Measurements from ENCODE around the gene UBE2E2. TPM values are rescaled to one million over a fixed set of nuclear protein-coding genes. Genes with fewer than 3 reads are reported as not detected.

The UBE2E2 gene
- total RNA-seq, 1 donor from 2014 or later: 24.2 TPM

DNA sequence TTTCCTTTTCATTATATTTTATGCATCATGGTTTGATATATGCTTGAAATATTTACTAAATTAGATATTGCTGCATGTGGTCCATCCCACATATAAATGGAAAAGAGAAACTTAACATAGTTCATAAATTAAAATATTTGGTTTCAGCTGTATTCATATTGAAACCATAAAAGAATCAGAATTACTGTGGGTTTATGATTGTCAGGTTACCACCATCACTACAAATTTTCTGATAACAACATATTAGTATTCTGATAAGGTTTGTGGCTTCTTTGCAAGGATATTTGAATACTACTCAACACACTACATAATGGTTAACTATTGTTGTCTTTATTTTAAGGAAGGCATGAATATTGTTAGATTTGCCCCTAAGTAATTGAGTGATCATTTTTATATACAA is 235.5 kb downstream of the UBE2E2 start:
- H3K27me3 Mint-ChIP-seq (ENCODE audit: low read depth): no peaks in the 10 kb centered on the region
- H3K27ac Mint-ChIP-seq (ENCODE audit: unreplicated experiment): no peak overlapping the region

DNA sequence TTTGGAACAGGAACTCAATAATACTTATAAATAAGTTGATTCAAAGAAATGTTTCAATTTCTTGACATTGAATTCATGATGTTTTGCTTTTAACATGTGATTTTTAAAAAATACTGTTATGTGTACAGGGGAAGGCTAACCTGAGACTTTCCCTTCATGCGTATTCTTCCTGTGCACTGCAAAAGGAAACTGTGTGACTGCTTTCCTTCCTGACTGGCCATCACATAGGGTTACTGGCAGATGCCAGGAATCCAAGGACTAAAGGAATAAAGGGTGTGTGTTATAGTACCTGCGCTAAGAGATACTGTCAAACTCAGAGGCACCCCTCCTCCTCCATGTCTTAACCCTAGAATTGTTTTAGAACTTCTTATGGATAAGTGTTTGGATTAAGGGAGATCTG is 236.0 kb downstream of the UBE2E2 start:
- TF ChIP-seq, protein P1, sequence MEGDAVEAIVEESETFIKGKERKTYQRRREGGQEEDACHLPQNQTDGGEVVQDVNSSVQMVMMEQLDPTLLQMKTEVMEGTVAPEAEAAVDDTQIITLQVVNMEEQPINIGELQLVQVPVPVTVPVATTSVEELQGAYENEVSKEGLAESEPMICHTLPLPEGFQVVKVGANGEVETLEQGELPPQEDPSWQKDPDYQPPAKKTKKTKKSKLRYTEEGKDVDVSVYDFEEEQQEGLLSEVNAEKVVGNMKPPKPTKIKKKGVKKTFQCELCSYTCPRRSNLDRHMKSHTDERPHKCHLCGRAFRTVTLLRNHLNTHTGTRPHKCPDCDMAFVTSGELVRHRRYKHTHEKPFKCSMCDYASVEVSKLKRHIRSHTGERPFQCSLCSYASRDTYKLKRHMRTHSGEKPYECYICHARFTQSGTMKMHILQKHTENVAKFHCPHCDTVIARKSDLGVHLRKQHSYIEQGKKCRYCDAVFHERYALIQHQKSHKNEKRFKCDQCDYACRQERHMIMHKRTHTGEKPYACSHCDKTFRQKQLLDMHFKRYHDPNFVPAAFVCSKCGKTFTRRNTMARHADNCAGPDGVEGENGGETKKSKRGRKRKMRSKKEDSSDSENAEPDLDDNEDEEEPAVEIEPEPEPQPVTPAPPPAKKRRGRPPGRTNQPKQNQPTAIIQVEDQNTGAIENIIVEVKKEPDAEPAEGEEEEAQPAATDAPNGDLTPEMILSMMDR (conservative IDR thresholded peaks at IDR 0.05): no peak
- H3K27me3 Mint-ChIP-seq (ENCODE audit: low read depth): no peaks in the 10 kb centered on the region
- peaks cover 11% of the 10 kb centered on the region for H3K4me1 Mint-ChIP-seq
- H3K36me3 Mint-ChIP-seq (ENCODE audit: low read depth): no peaks in the 10 kb centered on the region
- H3K9me3 Mint-ChIP-seq: no peaks in the 10 kb centered on the region
- no peak for DNase-seq (ENCODE audit: low read depth, low spot score)
- no peak overlapping the region for H3K4me3 Mint-ChIP-seq
- H3K27ac Mint-ChIP-seq (ENCODE audit: unreplicated experiment): no peak overlapping the region

More for the DNA sequence above, 235.5 kb downstream of the UBE2E2 start:
- Mint-ChIP-seq H3K9me3 (no peaks in the 10 kb centered on the region), H3K36me3 (ENCODE audit: low read depth) (no peaks in the 10 kb centered on the region), H3K4me1 (peaks cover 11% of the 10 kb centered on the region), H3K4me3 (no peak overlapping the region)
- TF ChIP-seq, protein P1 (conservative IDR thresholded peaks at IDR 0.05): no peak
- DNase-seq (ENCODE audit: low read depth, low spot score): no peak

DNA sequence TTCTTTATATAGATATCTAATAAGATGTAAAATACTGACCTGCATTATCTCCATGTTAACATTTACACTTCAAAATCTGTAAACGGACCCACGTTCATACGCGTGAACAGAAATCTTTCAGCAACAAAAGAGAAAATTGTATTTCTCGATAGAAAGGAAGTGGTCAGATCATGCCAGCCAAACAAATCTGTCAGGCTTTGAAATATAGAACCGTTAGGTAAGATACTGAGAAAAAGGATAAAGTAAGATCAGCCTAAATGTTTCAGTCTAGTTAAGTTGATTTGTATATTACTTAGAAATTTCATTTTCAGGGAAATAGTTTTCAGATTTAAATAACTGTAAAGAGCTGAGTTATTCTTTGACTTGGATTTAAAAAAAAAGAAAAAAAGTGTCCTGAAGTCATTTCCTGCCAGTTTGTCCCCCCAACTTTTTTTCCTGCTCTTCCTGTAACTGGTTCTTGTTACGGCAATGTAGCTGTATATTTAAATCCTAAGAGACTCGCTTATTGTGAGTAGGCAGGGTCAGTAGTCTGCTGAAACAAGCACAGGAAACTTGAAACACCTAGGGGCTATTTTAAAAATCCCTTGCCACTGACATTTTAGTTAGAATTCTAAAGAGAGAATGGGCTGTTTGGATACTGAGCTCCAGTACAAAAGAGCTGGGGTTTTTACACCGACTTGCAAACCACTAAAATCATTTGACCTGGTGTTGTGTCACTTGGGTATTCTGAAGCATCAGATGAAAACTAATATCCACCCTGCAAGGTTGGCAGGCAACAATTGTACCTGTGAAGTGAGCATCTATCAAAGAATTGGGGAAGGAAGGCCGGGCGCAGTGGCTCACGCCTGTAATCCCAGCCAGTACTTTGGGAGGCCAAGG is 237.5 kb downstream of the UBE2E2 start:
- TF ChIP-seq, protein P1 (conservative IDR thresholded peaks at IDR 0.05): no peak
- DNase-seq (ENCODE audit: low read depth, low spot score): no peak
- H3K36me3 Mint-ChIP-seq (ENCODE audit: low read depth): no peaks in the 10 kb centered on the region
- H3K27ac Mint-ChIP-seq (ENCODE audit: unreplicated experiment): no peak overlapping the region
- H3K27me3 Mint-ChIP-seq (ENCODE audit: low read depth): no peaks in the 10 kb centered on the region
- H3K9me3 Mint-ChIP-seq: no peaks in the 10 kb centered on the region
- peaks cover 11% of the 10 kb centered on the region for H3K4me1 Mint-ChIP-seq
- no peak overlapping the region for H3K4me3 Mint-ChIP-seq

DNA sequence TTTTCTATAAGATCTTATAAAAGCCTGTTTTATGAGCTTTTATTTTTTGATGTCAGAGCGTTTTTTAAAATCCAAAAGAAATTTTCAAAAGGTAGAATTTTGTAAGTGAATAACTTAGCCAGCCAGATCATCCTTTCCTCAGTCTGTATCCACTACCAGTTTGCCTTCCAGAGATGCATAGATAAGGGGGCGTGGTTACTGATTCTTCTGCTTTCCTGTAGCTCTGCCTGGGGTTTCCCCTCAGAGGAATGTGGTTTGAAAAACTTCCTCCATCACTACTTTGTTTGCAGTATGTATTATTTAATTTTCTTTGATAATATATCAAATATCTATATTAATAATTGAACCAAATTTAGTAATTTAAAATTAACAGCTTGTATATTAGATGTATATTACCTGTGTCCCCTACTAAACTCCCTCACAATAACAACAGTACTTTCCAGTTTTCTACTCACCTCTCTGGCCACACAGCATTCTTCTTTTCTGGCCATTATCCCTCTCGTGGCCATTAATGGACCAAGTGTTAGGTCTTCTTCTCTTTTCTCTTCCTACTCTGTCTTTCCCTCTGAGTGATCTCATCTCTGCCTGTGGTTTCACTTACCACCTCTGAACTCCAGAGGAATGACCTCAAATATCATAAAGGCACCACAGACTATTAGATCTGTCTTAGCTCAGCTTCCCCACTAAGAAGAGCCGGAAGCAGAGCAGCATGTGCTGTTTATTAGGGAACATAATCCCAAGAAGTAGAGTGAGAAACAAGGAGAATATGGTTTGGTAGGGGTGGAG is 239.7 kb downstream of the UBE2E2 start:
- no peak overlapping the region for H3K27ac Mint-ChIP-seq (ENCODE audit: unreplicated experiment)
- H3K36me3 Mint-ChIP-seq (ENCODE audit: low read depth): no peaks in the 10 kb centered on the region
- no peaks in the 10 kb centered on the region for H3K27me3 Mint-ChIP-seq (ENCODE audit: low read depth)
- no peak for DNase-seq (ENCODE audit: low read depth, low spot score)
- peaks cover 24% of the 10 kb centered on the region for H3K4me1 Mint-ChIP-seq
- TF ChIP-seq, protein P1 (conservative IDR thresholded peaks at IDR 0.05): no peak
- H3K9me3 Mint-ChIP-seq: no peaks in the 10 kb centered on the region
- no peak overlapping the region for H3K4me3 Mint-ChIP-seq

DNA sequence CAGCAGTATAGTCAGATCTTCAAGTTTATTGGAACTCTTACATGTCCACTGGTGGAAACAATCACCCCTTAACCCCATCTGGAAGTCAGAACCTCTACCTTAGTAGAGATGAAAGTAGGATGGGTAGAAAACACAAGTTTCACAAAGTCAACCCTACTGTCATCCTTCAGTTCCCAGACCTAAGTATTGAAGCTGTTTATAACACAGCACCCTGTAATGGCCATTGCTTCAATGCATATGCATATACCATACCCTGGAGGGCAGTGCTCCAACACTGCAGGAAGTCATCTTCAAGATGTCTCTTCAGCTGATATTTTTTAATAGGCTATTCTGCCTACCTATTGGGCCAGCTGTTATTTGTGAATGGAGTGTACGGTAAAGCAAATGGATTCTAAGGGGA is 241.3 kb downstream of the UBE2E2 start:
- no peak overlapping the region for H3K4me3 Mint-ChIP-seq
- DNase-seq (ENCODE audit: low read depth, low spot score): no peak
- no peaks in the 10 kb centered on the region for H3K27me3 Mint-ChIP-seq (ENCODE audit: low read depth)
- TF ChIP-seq, protein P1 (conservative IDR thresholded peaks at IDR 0.05): no peak
- no peaks in the 10 kb centered on the region for H3K36me3 Mint-ChIP-seq (ENCODE audit: low read depth)
- no peaks in the 10 kb centered on the region for H3K9me3 Mint-ChIP-seq
- H3K4me1 Mint-ChIP-seq: peaks cover 34% of the 10 kb centered on the region
- no peak overlapping the region for H3K27ac Mint-ChIP-seq (ENCODE audit: unreplicated experiment)

All from neural crest cell (in vitro differentiated cells).